HG03066 (cell line): ENCODE data around the gene FNDC1.

ENCODE experiments used
- ATAC-seq: cut with Tn5 transposase; IDR thresholded peaks from one replicate; pipeline ENCODE4 v1.9.1; 2021; ENCODE audit warnings: low read depth; ENCODE audit not compliant: unreplicated experiment

The FNDC1 gene

GRCh38 chr6:159303159-159303558 is 134.0 kb downstream of the FNDC1 start:
- ATAC-seq = no peak

- ATAC-seq = no peak
These were observed 134.6 kb downstream of the FNDC1 start for GRCh38 chr6:159303784-159304183.

- ATAC-seq = no peak
These were observed 135.4 kb downstream of the FNDC1 start for GRCh38 chr6:159304641-159305040.

- no peak for ATAC-seq
These were observed 136.0 kb downstream of the FNDC1 start for GRCh38 chr6:159305159-159305558.

GRCh38 chr6:159305804-159306537 is 136.8 kb downstream of the FNDC1 start:
- no peak for ATAC-seq

- ATAC-seq = no peak
These were observed 138.1 kb downstream of the FNDC1 start for GRCh38 chr6:159307246-159307790.

- ATAC-seq = no peak
These were observed 139.0 kb downstream of the FNDC1 start for GRCh38 chr6:159308198-159308597.

GRCh38 chr6:159309723-159310122 is 140.5 kb downstream of the FNDC1 start:
- no peak for ATAC-seq

- ATAC-seq = no peak
These were observed 142.4 kb downstream of the FNDC1 start for GRCh38 chr6:159311618-159312017.

- ATAC-seq = no peak
These were observed 143.0 kb downstream of the FNDC1 start for GRCh38 chr6:159312206-159312605.

- no peak for ATAC-seq
These were observed 143.8 kb downstream of the FNDC1 start for GRCh38 chr6:159313018-159313417.

GRCh38 chr6:159315562-159315961 is 146.4 kb downstream of the FNDC1 start:
- no peak for ATAC-seq

GRCh38 chr6:159317430-159317829 is 148.2 kb downstream of the FNDC1 start:
- no peak for ATAC-seq

GRCh38 chr6:159321267-159321666 is 152.1 kb downstream of the FNDC1 start:
- no peak for ATAC-seq
